GM12878 (cell line): ENCODE results near the gene VSIG8. TPM values are rescaled to one million over a fixed set of nuclear protein-coding genes. Genes with fewer than 3 reads are reported as not detected.

ENCODE experiments used
- CHD1 ChIP-seq: IDR thresholded peaks from 2 replicates; pipeline ENCODE4 v1.6.1; 2012; ENCODE audit warnings: low read depth, low read length, improper control_type of control experiment
- KLF5 ChIP-seq: fragments of 450-650 bp; IDR thresholded peaks from 2 replicates; pipeline ENCODE4 v1.6.1; 2014; ENCODE audit warnings: mild to moderate bottlenecking; ENCODE audit not compliant: partially characterized antibody
- RFX5 ChIP-seq: IDR thresholded peaks from 2 replicates; pipeline ENCODE4 v1.6.1; 2011; ENCODE audit warnings: low read depth, low read length, improper control_type of control experiment
- SMC3 ChIP-seq: IDR thresholded peaks from 2 replicates; pipeline ENCODE4 v1.6.1; 2011; ENCODE audit warnings: low read length, improper control_type of control experiment, borderline replicate concordance
- YY1 ChIP-seq: IDR thresholded peaks from 2 replicates; pipeline ENCODE4 v1.6.1; 2011; ENCODE audit warnings: low read depth, mild to moderate bottlenecking, low read length
- polyA plus RNA-seq, 11 experiments: library from polyadenylated mRNA; depleted of rRNA in 4 of 11; unstranded in 6 of 11; stranded (reverse) in 5 of 11; fragments of >200 nt; fragmentation: Nextera tagmentation in 4 of 11; fragmentation: Illumina TruSeq in 1 of 11; extraction: Ambion mirVana in 4 of 11; extraction: Trizol in 1 of 11; gene quantifications; 1 replicate in 1 of 11; 2 replicates in 10 of 11; pipeline versions ENCODE4 v1.2.1 to v1.2.3, GENCODE V29; 2011 to 2016; ENCODE audit warnings: inconsistent platforms in 2 of 11, missing spikeins in 2 of 11, low read depth in 1 of 11
- total RNA-seq, 4 experiments: library from RNA; depleted of rRNA in 3 of 4; stranded (reverse); fragments of >200 nt in 3 of 4; fragmentation: Illumina TruSeq in 1 of 4; extraction: Trizol in 1 of 4; gene quantifications; 2 replicates each; pipeline versions ENCODE4 v1.2.1 to v1.2.3, GENCODE V29; 2013 to 2021
- TF ChIP-seq, protein P1 (sequence below): fragments of 450-650 bp; IDR thresholded peaks from 2 replicates; pipeline ENCODE4 v1.6.1; 2017; ENCODE audit warnings: mild to moderate bottlenecking
- TF ChIP-seq, protein P2 (sequence below): fragments of 450-650 bp; IDR thresholded peaks from 2 replicates; pipeline ENCODE4 v1.6.1; 2016; ENCODE audit warnings: mild to moderate bottlenecking

The VSIG8 gene
- total and polyA plus RNA-seq, 10 of the 15 experiments (the other 5 are each of a cell fraction or from before 2014, with no cell fraction given), result not detected

DNA sequence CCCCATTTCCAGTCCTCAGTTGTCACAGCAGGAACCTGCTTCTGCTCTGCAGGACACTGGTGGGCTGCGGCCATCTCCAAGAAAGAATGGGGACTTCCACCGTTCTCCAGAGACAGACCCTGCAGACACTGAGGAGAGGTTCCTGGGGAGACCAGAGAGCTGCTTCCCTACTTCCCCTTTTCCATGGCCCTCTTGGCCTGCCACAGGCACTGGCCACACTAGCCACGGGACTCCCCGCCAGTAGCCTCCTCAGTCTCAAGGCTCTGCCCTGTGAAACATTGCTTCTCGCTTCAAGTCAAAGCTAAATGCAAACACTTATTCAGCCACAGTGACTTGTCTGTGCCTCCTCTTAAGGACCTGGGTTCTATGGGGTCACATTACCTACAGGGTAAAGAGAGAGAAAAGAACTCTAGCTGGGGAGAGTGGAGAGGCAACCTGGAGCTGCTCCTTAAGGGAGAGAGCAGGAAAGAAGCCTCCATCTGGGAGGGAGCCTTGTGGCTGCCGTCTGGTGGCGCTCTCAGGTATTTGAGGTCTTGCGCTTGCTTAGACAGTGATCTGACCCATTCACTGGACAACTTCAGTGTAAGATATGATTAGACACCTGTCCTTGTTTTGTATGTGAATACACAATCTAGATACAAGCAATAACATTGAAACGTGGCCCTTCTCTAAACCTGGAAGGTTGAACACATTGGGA is 41.1 kb downstream of the VSIG8 start (continued):
- TF ChIP-seq, protein P1, sequence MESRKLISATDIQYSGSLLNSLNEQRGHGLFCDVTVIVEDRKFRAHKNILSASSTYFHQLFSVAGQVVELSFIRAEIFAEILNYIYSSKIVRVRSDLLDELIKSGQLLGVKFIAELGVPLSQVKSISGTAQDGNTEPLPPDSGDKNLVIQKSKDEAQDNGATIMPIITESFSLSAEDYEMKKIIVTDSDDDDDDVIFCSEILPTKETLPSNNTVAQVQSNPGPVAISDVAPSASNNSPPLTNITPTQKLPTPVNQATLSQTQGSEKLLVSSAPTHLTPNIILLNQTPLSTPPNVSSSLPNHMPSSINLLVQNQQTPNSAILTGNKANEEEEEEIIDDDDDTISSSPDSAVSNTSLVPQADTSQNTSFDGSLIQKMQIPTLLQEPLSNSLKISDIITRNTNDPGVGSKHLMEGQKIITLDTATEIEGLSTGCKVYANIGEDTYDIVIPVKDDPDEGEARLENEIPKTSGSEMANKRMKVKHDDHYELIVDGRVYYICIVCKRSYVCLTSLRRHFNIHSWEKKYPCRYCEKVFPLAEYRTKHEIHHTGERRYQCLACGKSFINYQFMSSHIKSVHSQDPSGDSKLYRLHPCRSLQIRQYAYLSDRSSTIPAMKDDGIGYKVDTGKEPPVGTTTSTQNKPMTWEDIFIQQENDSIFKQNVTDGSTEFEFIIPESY, result no peak
- TF ChIP-seq RFX5, result no peak
- TF ChIP-seq, protein P2, sequence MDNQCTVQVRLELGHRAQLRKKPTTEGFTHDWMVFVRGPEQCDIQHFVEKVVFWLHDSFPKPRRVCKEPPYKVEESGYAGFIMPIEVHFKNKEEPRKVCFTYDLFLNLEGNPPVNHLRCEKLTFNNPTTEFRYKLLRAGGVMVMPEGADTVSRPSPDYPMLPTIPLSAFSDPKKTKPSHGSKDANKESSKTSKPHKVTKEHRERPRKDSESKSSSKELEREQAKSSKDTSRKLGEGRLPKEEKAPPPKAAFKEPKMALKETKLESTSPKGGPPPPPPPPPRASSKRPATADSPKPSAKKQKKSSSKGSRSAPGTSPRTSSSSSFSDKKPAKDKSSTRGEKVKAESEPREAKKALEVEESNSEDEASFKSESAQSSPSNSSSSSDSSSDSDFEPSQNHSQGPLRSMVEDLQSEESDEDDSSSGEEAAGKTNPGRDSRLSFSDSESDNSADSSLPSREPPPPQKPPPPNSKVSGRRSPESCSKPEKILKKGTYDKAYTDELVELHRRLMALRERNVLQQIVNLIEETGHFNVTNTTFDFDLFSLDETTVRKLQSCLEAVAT, result no peak
- TF ChIP-seq KLF5, result no peak
- TF ChIP-seq SMC3, result peak; percentile 18; the same call in 1 of the 2 replicates
- no peak for TF ChIP-seq CHD1
- TF ChIP-seq YY1, result no peak
